Tibial nerve (tissue), 4 donors: ENCODE data around the gene SMARCA2. TPM values are rescaled to one million over a fixed set of nuclear protein-coding genes. Genes with fewer than 3 reads are reported as not detected.

ENCODE experiments used
- DNase-seq, 2 donors: peaks; one replicate each; pipeline ENCODE4 v3.0.0-alpha.2; 2019; ENCODE audit warnings: low spot score in 2 of 2
- H3K27ac ChIP-seq, 4 donors: fragments of 200-600 bp; sonication (generic) in 3 of 4; one replicate each; pipeline ENCODE4 v1.5.1; 2017 to 2019; ENCODE audit warnings: mild to moderate bottlenecking in 1 of 4
- H3K27me3 ChIP-seq, 2 donors: fragments of 200-600 bp; sonication (generic) in 1 of 2; one replicate each; pipeline versions ENCODE4 v1.5.1 to v1.6.0; 2017 to 2019
- H3K36me3 ChIP-seq, 3 donors: fragments of 200-600 bp; sonication (generic); one replicate each; pipeline ENCODE4 v1.5.1; 2018 to 2019
- H3K4me1 ChIP-seq, 4 donors: fragments of 200-600 bp; sonication (generic) in 3 of 4; one replicate each; pipeline ENCODE4 v1.5.1; 2017 to 2019
- H3K4me3 ChIP-seq, 4 donors: fragments of 200-600 bp; sonication (generic) in 3 of 4; one replicate each; pipeline ENCODE4 v1.5.1; 2017 to 2019; ENCODE audit warnings: mild to moderate bottlenecking in 1 of 4, moderate library complexity in 1 of 4
- H3K9me3 ChIP-seq, 4 donors: fragments of 200-600 bp; sonication (generic) in 3 of 4; one replicate each; pipeline ENCODE4 v1.5.1; 2017 to 2019
- EP300 ChIP-seq, 2 donors: sonication (generic); formaldehyde crosslinking; IDR thresholded peaks; one replicate each; pipeline ENCODE4 v1.6.1; 2017; ENCODE audit warnings: antibody characterized with exemption in 2 of 2, mild to moderate bottlenecking in 1 of 2
- POLR2A ChIP-seq, 2 donors: fragments of 450-650 bp; IDR thresholded peaks; one replicate each; pipeline ENCODE4 v1.6.1; 2017; ENCODE audit warnings: antibody characterized with exemption in 2 of 2, mild to moderate bottlenecking in 2 of 2, moderate library complexity in 2 of 2
- WGBS, 2 donors: methylation state at CpG; one replicate each; pipeline ENCODE4 v1.1.5; 2018; 5-methylcytosine and 5-hydroxymethylcytosine counted together
- total RNA-seq, 4 donors: library from RNA; depleted of rRNA; stranded (reverse); fragments of >200 nt; gene quantifications; one replicate each; pipeline ENCODE4 v1.1.0, GENCODE V29; 2016
- TF ChIP-seq, protein P1 (sequence below), 5 experiments: fragments of 200-600 bp in 3 of 5; fragments of 450-650 bp in 2 of 5; sonication (generic) in 3 of 5; IDR thresholded peaks; one replicate each; pipeline ENCODE4 v1.5.1; 2016 to 2019; ENCODE audit warnings: antibody characterized with exemption in 5 of 5, mild to moderate bottlenecking in 3 of 5, moderate library complexity in 2 of 5

The SMARCA2 gene
- total RNA-seq, 4 donors from 2014 or later: 75.9 to 140 (median 119) TPM

DNA sequence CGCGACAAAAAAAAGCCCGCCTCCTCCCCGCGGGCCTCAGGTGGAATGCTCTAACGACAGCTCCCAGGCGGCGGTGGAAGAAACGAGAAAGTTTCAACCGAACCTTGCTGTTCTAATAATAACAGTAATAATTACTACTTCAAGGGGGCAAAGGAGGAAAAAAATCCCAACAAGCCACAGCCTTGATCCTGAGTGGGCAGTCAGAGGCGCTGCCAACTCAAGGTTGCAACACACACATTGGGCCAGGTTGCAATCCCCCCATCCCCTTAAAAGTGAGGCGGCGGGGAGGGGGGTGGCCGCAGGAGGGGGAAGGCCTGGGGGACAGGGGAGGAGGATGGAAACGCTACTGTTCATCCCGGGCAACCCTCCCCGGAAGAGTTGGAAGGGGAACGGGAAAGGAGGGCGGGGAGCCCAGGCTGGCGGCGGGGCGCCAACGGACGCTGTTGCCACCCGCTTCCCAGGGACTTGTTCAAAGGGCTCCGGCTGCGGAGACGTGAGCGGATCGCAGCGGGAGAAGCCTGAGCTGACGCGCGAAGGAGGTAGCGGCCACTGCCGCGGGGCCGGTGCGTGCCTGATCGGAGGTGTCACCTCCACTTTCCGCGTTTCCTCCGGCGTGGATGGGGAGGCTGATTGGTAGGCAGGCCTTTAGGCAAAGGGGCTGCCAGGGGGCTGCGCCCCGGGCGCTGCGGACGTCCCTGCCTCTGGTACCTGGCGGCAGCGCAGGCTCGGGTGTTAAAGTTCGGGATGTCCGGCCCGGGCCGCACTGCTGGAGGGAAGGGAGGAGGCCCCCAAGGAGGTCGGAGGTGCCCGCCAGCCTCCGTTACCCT, 647 bp downstream of the SMARCA2 start:
- Histone ChIP-seq H3K27ac (peak overlapping the region; percentile 89 to 99 (median 96)), H3K9me3 (no peaks in the 10 kb centered on the region), H3K36me3 (no peaks in the 10 kb centered on the region), H3K4me3 (peak overlapping the region; percentile 72 to 87 (median 82)), H3K4me1 (peaks cover 0 to 40% (median 25%) of the 10 kb centered on the region in 4 donors), H3K27me3 (no peaks in the 10 kb centered on the region)
- DNase-seq: peak; percentile 15 to 35
- TF ChIP-seq POLR2A (IDR thresholded peaks at IDR 0.05) (no peak), EP300 (IDR thresholded peaks at IDR 0.05) (no peak)
- TF ChIP-seq, protein P1, sequence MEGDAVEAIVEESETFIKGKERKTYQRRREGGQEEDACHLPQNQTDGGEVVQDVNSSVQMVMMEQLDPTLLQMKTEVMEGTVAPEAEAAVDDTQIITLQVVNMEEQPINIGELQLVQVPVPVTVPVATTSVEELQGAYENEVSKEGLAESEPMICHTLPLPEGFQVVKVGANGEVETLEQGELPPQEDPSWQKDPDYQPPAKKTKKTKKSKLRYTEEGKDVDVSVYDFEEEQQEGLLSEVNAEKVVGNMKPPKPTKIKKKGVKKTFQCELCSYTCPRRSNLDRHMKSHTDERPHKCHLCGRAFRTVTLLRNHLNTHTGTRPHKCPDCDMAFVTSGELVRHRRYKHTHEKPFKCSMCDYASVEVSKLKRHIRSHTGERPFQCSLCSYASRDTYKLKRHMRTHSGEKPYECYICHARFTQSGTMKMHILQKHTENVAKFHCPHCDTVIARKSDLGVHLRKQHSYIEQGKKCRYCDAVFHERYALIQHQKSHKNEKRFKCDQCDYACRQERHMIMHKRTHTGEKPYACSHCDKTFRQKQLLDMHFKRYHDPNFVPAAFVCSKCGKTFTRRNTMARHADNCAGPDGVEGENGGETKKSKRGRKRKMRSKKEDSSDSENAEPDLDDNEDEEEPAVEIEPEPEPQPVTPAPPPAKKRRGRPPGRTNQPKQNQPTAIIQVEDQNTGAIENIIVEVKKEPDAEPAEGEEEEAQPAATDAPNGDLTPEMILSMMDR (IDR thresholded peaks at IDR 0.05): no peak
- WGBS, 2 donors: 0 to 1% methylated on average over 44 to 51 of the region's 59 CpGs

DNA sequence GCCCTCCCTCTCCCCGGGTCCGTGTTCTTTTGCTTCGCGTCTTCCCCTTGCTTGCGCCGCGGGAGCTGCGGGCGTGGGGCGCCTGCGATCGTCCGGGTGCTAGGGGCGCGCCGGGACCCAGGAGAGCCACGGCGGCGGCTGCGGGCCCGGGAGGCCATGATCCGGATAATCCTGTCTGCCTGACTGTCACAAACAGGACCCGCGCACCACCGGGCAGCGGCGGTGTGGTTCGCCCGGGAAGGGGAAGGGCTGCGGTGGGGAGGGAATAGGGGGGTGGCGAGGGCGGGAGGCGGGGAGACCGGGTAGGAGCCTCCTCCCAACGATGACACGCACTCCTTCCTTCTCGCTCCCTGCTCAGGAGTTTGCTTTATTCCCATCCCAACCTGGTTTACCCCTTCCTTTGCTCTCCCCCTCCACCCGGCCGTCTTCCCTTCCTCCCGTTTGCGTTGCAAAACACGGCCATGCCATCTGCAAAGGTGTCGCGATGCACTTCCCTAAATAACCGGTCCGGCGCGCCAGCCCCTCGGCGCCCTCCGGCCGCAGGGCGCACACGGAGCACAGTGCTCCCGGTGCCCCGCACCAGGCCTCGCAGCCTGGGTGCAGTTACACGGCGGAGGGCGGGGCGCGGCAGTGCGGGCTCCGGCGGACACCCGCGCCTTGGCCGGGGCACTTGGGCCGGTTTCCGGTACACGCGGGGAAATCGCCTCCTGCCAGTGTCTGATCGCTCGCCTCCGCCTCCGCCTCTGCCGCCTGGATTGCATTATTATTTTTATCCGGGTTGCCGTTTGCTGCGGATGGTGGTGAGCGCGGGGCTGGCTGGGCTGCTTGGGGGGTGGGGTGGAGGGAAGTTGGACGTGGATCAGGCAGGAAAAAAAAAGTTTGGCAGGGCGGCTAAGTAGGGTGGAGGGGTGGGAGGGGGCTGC, 1.5 kb downstream of the SMARCA2 start:
- Histone ChIP-seq H3K27ac (peak overlapping the region; percentile 89 to 99 (median 96)), H3K9me3 (no peaks in the 10 kb centered on the region), H3K4me3 (peak overlapping the region; percentile 72 to 87 (median 82)), H3K27me3 (no peaks in the 10 kb centered on the region), H3K4me1 (peaks cover 0 to 40% (median 25%) of the 10 kb centered on the region in 4 donors), H3K36me3 (no peaks in the 10 kb centered on the region)
- TF ChIP-seq, protein P1 (IDR thresholded peaks at IDR 0.05): peak in 1 of 5 experiments; percentile 11
- TF ChIP-seq POLR2A (IDR thresholded peaks at IDR 0.05) (peak; percentile 65 to 67), EP300 (IDR thresholded peaks at IDR 0.05) (peak in 1 of 2 donors; percentile 85)
- peak; percentile 71 to 75 for DNase-seq
- 0 to 1% methylated on average over 65 to 67 of the region's 85 CpGs for WGBS, 2 donors

DNA sequence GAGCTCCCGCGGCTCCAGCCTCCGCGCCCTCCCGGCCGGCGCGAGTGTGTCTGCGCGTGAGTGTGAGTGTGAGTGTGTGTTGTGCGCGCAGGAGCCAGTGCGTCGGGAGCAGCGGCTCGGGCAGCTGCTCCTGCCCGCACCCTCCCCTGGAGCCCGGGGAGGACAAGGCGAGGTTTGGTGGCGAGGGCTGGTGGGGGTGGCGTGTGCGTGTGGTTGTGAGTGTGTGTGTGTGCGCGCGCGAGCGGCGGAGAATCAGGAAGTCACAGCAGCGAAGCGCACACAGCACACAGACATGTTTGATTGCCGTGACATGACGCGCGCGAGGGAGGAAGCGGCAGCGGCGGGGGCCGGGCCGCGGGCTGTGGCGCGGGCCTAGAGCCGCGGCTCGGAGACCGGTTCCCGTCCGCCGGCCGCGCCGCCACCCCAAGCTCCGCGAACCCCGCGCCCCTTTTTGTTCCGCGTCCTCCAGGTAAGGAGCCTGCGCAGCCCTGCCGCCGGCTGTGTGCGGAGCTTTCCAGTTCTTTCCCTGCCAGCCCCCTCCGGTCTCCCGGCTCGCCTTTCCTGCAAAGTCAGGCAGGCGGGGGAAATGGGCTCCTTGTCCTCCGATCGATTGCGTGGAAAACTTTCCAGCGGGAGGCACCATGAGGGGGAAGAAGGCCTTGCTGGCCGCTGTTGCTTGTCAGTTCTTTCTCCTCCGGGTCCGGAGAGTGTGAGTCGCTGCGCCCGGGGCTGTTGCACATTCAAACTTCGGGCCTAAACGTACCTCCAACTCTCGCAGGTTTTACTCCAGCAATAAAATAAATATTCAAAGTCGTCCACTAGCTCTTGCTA, 2.4 kb downstream of the SMARCA2 start:
- peak overlapping the region; percentile 89 to 99 (median 96) for H3K27ac ChIP-seq
- H3K4me1 ChIP-seq: peaks cover 0 to 46% (median 28%) of the 10 kb centered on the region in 4 donors
- peak overlapping the region; percentile 72 to 87 (median 82) for H3K4me3 ChIP-seq
- no peaks in the 10 kb centered on the region for H3K36me3 ChIP-seq
- H3K27me3 ChIP-seq: no peaks in the 10 kb centered on the region
- TF ChIP-seq POLR2A (IDR thresholded peaks at IDR 0.05) (peak; percentile 45 to 46), EP300 (IDR thresholded peaks at IDR 0.05) (peak in 1 of 2 donors; percentile 81)
- TF ChIP-seq, protein P1 (IDR thresholded peaks at IDR 0.05): no peak
- peak; percentile 61 to 66 for DNase-seq
- WGBS, 2 donors: 1% methylated on average over 57 to 68 of the region's 81 CpGs
- no peaks in the 10 kb centered on the region for H3K9me3 ChIP-seq

DNA sequence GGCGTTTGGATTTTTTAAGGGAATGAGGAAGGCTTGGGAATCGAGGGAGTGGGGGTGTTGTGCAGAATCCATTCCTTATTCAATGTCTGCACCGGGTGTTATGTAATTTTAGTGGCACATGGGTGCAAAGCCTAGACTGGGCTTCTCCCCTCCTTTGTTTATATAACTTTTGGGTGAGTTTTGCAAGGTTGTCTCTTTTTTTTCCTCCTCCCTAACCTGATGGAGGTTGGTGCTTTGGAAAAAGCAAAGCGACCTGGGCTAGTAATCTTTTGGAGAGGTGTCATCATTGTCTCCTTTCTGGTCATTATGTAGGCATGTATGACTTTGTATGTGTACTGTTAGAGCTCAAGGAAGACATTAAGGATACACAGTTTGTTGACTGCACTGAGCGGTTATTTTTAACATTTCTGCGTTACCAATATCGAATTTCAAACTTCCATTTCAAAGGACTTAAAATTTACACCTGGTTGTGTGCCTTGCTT, 3.1 kb downstream of the SMARCA2 start:
- H3K4me1 ChIP-seq: peaks cover 0 to 52% (median 33%) of the 10 kb centered on the region in 4 donors

More for the DNA sequence above, 3.1 kb downstream of the SMARCA2 start:
- 20 to 23% methylated on average over 7 of the region's 7 CpGs for WGBS, 2 donors
- no peak for DNase-seq
- H3K4me3 ChIP-seq: peak overlapping the region; percentile 72 to 87 (median 82)
- peak overlapping the region; percentile 89 to 99 (median 96) for H3K27ac ChIP-seq
- H3K36me3 ChIP-seq: no peaks in the 10 kb centered on the region
- no peaks in the 10 kb centered on the region for H3K9me3 ChIP-seq
- H3K27me3 ChIP-seq: no peaks in the 10 kb centered on the region
- TF ChIP-seq, protein P1 (IDR thresholded peaks at IDR 0.05): no peak
